Measurements from ENCODE around the gene DDIT3.

Gene DDIT3

DNA sequence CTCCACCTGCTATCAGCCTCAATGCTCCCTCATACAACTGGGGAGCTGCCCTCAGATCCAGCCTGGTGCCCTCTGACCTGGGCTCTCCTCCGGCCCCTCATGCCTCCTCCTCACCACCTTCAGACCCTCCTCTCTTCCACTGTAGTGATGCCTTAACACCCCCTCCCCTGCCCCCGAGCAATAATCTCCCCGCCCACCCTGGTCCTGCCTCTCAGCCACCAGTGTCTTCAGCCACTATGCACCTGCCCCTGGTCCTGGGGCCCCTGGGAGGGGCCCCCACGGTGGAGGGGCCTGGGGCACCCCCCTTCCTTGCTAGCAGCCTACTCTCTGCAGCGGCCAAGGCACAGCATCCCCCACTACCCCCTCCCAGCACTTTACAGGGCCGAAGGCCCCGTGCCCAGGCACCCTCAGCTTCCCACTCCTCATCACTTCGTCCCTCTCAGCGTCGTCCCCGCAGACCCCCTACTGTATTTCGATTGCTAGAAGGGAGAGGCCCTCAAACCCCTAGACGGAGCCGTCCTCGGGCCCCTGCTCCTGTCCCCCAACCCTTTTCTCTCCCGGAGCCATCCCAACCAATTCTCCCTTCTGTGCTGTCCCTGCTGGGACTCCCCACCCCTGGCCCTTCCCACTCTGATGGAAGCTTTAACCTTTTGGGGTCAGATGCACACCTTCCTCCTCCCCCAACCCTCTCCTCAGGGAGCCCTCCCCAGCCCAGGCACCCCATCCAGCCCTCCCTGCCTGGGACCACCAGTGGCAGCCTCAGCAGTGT, 5.5 kb upstream of the DDIT3 start:
- H3K4me3 ChIP-seq (ENCODE audit: low read depth, low read length), result no peak overlapping the region
- TF ChIP-seq, protein P1, sequence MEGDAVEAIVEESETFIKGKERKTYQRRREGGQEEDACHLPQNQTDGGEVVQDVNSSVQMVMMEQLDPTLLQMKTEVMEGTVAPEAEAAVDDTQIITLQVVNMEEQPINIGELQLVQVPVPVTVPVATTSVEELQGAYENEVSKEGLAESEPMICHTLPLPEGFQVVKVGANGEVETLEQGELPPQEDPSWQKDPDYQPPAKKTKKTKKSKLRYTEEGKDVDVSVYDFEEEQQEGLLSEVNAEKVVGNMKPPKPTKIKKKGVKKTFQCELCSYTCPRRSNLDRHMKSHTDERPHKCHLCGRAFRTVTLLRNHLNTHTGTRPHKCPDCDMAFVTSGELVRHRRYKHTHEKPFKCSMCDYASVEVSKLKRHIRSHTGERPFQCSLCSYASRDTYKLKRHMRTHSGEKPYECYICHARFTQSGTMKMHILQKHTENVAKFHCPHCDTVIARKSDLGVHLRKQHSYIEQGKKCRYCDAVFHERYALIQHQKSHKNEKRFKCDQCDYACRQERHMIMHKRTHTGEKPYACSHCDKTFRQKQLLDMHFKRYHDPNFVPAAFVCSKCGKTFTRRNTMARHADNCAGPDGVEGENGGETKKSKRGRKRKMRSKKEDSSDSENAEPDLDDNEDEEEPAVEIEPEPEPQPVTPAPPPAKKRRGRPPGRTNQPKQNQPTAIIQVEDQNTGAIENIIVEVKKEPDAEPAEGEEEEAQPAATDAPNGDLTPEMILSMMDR (IDR thresholded peaks at IDR 0.05; ENCODE audit: borderline replicate concordance, insufficient read depth, low read depth, low read length), result no peak

- H3K4me3 ChIP-seq (ENCODE audit: low read depth, low read length), result no peak overlapping the region
- TF ChIP-seq, protein P1 (IDR thresholded peaks at IDR 0.05; ENCODE audit: borderline replicate concordance, insufficient read depth, low read depth, low read length), result no peak
These were observed 4.7 kb upstream of the DDIT3 start for GRCh38 chr12:57524814-57525614.

- TF ChIP-seq, protein P1 (IDR thresholded peaks at IDR 0.05; ENCODE audit: borderline replicate concordance, insufficient read depth, low read depth, low read length), result no peak
- peak overlapping the region; percentile 66 for H3K4me3 ChIP-seq (ENCODE audit: low read depth, low read length)
These were observed 3.6 kb upstream of the DDIT3 start for GRCh38 chr12:57523706-57524614.

DNA sequence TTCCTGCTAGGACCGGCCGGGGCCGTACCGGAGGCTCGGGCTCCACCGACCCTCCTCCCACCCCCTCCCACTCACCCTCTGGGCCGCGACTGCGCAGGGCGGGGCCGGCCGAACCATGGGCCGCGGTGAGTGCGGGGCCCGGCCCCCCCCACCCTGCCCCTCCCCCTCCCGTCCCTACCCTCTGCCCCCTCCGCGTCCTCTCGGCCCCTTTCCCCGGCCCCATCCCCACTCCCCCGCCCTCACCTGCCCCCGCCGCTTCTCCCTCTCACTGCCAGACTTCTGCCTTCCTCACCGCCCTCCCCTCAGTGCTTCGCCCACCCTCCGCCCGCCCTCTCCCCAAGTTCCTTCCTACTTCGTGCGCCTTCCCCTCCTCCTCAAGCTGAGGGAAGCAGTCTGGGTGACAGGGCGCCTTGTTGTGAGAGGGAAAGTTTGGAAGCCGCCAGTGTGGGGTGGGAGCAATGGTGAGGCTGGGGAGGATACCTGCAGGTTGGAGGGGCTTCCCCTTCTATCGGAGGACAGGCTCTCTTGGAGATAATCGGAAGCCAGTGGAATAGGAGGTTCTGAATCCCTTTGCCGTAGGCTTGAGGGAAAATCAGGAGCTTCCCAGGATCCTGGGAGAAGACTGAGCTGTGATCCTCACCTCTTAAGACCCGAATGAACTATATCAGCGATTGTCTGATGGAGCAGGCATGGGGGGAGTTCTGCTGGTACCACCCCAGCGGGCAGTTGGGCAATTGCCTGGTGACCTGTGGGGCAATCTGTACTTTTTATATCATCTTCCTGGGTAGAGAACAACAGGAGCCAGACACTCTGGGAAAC, 2.8 kb upstream of the DDIT3 start:
- H3K4me3 ChIP-seq (ENCODE audit: low read depth, low read length), result peak overlapping the region; percentile 66
- TF ChIP-seq, protein P1 (IDR thresholded peaks at IDR 0.05; ENCODE audit: borderline replicate concordance, insufficient read depth, low read depth, low read length), result 0 out of 2 replicates have a peak, but pooled peaks have one; percentile 3

DNA sequence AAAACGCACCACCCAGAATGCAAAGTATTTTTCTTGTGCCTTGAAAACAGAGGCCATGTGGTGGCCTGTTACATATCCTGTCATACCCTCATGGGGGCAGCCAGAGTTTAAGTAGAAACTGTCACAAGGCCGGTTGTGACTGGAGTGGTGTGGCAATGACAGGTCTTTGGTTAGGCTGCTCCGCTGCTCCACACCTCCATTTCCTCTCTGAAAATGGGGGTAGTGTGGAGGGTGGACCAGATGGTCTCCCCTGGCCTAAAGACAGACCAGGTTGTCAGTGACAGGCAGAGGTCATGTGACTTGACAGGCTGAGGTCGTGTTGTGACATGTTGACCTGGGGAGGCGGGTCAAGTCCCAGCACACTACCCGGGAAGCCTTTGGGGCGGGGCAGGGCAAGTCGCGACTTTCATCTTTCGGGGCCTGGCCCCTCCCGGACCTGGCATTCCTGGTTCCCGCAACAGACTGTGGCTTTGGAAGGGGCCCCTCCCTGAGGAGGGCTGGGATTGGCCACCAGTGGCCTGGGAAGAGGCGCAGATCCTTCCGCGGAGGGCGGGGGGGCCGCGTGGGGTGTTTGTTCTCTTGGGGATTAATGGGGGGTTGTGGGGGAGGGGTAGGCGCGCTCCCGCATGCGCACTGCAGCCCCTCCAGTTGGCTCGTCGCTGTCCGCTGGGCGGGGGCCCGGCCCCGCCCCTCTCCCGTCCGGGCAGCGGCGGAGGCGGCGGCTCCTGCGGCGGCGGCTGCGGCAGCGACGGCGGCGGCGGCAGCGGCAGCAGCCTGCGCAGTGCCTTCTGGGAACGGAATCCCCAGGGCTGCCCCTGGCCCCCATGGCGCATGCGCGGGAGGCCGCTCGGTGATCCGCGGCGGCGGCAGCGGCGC, 1.9 kb upstream of the DDIT3 start, which contains the start of gene MBD6:
TSS of gene MBD6 (plus strand) at position 814 of the 876 bp plus-strand sequence. CDS start 1,480 bp downstream, outside the sequence.
- TF ChIP-seq, protein P1 (IDR thresholded peaks at IDR 0.05; ENCODE audit: borderline replicate concordance, insufficient read depth, low read depth, low read length), result no peak
- peak within 1 kb of the TSS; percentile 66 for H3K4me3 ChIP-seq (ENCODE audit: low read depth, low read length)
